ENCODE measurements around the gene YIF1A.

YIF1A gene

GRCh38 chr11:66291706-66292542, 3.0 kb upstream of the YIF1A start, which contains the start of gene TMEM151A:
Gene TMEM151A, plus strand, starts transcription at chr11:66291894. Its CDS starts 120 bp downstream, at chr11:66292014.
- no peak within 1 kb of the TSS for H3K4me3 ChIP-seq (ENCODE audit: low read depth, low read length)
- no peak for TF ChIP-seq CTCF (IDR thresholded peaks at IDR 0.05; ENCODE audit: insufficient read depth, low read depth, low read length, missing control alignments)
- DNase-seq (ENCODE audit: low read depth), result no peak

GRCh38 chr11:66291303-66291705, 2.4 kb upstream of the YIF1A start:
- H3K4me3 ChIP-seq (ENCODE audit: low read depth, low read length), result no peak overlapping the region
- TF ChIP-seq CTCF (IDR thresholded peaks at IDR 0.05; ENCODE audit: insufficient read depth, low read depth, low read length, missing control alignments), result no peak
- no peak for DNase-seq (ENCODE audit: low read depth)

GRCh38 chr11:66290330-66290621, 1.3 kb upstream of the YIF1A start:
- no peak for TF ChIP-seq CTCF (IDR thresholded peaks at IDR 0.05; ENCODE audit: insufficient read depth, low read depth, low read length, missing control alignments)
- no peak overlapping the region for H3K4me3 ChIP-seq (ENCODE audit: low read depth, low read length)
- DNase-seq (ENCODE audit: low read depth), result no peak

GRCh38 chr11:66289548-66290329, 796 bp upstream of the YIF1A start:
- TF ChIP-seq CTCF (IDR thresholded peaks at IDR 0.05; ENCODE audit: insufficient read depth, low read depth, low read length, missing control alignments), result no peak
- H3K4me3 ChIP-seq (ENCODE audit: low read depth, low read length), result peak overlapping the region; percentile 60
- DNase-seq (ENCODE audit: low read depth), result peak; percentile 87

GRCh38 chr11:66287889-66288670, 863 bp downstream of the YIF1A start:
- H3K4me3 ChIP-seq (ENCODE audit: low read depth, low read length), result peak overlapping the region; percentile 80
- no peak for DNase-seq (ENCODE audit: low read depth)
- TF ChIP-seq CTCF (IDR thresholded peaks at IDR 0.05; ENCODE audit: insufficient read depth, low read depth, low read length, missing control alignments), result no peak

- no peak for DNase-seq (ENCODE audit: low read depth)
- no peak overlapping the region for H3K4me3 ChIP-seq (ENCODE audit: low read depth, low read length)
- no peak for TF ChIP-seq CTCF (IDR thresholded peaks at IDR 0.05; ENCODE audit: insufficient read depth, low read depth, low read length, missing control alignments)
Observed at GRCh38 chr11:66287211-66287888, 1.6 kb downstream of the YIF1A start.
